ENCODE results near the gene NUDT16L1. TPM values are rescaled to one million over a fixed set of nuclear protein-coding genes. Genes with fewer than 3 reads are reported as not detected.

The NUDT16L1 gene
- total and polyA plus RNA-seq, 2 of the 8 experiments (the other 6 are each of a cell fraction or from before 2014, with no cell fraction given), result 34.8 to 77.3 TPM

DNA sequence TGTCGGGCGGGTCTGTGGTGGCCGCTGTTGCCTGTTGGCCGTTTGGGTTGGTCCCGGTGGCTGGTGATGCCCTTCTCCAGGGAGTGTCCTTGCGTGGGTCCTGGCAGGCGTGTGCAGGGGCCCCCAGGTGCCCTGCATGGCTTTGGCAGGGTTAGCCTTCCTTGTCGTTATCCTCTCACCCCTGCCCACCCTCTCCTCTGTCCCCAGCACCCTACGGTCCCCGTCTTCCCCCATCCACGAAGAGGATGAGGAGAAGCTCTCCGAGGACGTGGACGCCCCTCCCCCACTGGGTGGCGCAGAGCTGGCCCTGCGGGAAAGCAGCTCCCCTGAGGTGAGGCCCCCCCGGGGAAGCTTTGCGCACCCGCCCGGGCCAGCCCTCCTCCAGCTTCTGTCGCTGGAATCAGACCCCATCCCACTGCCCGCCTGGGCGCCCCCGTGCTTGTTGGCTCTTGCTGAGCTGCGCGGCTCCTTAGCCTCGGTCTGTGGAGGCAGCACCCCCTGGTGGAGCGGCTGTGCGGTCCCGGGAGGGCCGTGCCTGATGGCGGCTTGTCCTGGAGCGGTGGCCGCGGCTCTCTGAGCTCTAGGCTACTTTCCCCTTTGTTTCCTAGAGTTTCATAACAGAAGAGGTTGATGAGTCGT, 10.6 kb upstream of the NUDT16L1 start:
- H2BK12ac ChIP-seq (ENCODE audit: low read depth, low read length), result no peak overlapping the region
- no peak overlapping the region for H3K4me3 ChIP-seq (ENCODE audit: extremely low read depth in 1 of 4, insufficient read depth in 2 of 4, low read depth in 3 of 4, low read length in 4 of 4)
- H2AK5ac ChIP-seq (ENCODE audit: low read depth, low read length), result no peak overlapping the region
- no peaks in the 10 kb centered on the region for H3K79me1 ChIP-seq (ENCODE audit: low read depth, low read length)
- H4K8ac ChIP-seq (ENCODE audit: extremely low read depth, insufficient read depth, low read length), result no peak overlapping the region; the same call in 1 of the 2 replicates
- no peak overlapping the region for H4K5ac ChIP-seq (ENCODE audit: insufficient read length, low read depth, low read length)
- FAIRE-seq, result no peak
- 83% methylated on average over 32 of the region's 36 CpGs; no CpG with 5 or more reads in 1 of the 2 experiments for WGBS, 2 experiments (ENCODE audit: extremely low coverage in 1 of 2, insufficient coverage in 1 of 2, insufficient read length in 1 of 2, insufficient replicate concordance in 2 of 2, low coverage in 1 of 2, low lambda C conversion rate in 2 of 2, missing lambda C conversion rate in 1 of 2)
- H4K91ac ChIP-seq (replicated peaks; ENCODE audit: insufficient read length, low read length), result no peak overlapping the region
- H3K27me3 ChIP-seq (replicated peaks in 1 of 4; ENCODE audit: control insufficient read depth in 3 of 4, extremely low read depth in 1 of 4, insufficient read depth in 3 of 4, low read length in 3 of 4), result no peaks in the 10 kb centered on the region
- no peaks in the 10 kb centered on the region for H3K79me2 ChIP-seq (ENCODE audit: control insufficient read depth in 1 of 2, insufficient read depth in 2 of 2, low read length in 2 of 2)
- no peak overlapping the region for H2AFZ ChIP-seq (ENCODE audit: low read length)
- H3K14ac ChIP-seq (ENCODE audit: insufficient read length), result no peak overlapping the region
- no peak overlapping the region for H3K9ac ChIP-seq (replicated peaks in 1 of 4; ENCODE audit: extremely low read depth in 1 of 4, low read depth in 3 of 4, low read length in 3 of 4)
- 0 out of 2 replicates have a peak, but pooled peaks have one; percentile 62 for TF ChIP-seq GABPA (IDR thresholded peaks at IDR 0.05; ENCODE audit: borderline replicate concordance, insufficient read depth, low read length)
- TF ChIP-seq, protein P1, sequence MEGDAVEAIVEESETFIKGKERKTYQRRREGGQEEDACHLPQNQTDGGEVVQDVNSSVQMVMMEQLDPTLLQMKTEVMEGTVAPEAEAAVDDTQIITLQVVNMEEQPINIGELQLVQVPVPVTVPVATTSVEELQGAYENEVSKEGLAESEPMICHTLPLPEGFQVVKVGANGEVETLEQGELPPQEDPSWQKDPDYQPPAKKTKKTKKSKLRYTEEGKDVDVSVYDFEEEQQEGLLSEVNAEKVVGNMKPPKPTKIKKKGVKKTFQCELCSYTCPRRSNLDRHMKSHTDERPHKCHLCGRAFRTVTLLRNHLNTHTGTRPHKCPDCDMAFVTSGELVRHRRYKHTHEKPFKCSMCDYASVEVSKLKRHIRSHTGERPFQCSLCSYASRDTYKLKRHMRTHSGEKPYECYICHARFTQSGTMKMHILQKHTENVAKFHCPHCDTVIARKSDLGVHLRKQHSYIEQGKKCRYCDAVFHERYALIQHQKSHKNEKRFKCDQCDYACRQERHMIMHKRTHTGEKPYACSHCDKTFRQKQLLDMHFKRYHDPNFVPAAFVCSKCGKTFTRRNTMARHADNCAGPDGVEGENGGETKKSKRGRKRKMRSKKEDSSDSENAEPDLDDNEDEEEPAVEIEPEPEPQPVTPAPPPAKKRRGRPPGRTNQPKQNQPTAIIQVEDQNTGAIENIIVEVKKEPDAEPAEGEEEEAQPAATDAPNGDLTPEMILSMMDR (IDR thresholded peaks at IDR 0.05; ENCODE audit: control extremely low read depth in 1 of 3, insufficient read depth in 1 of 3, low read depth in 1 of 3, low read length in 3 of 3), result peak; percentile 78 to 91 (median 81)
- TF ChIP-seq SP4 (IDR thresholded peaks at IDR 0.05; ENCODE audit: low read length), result no peak
- TF ChIP-seq RAD21 (IDR thresholded peaks at IDR 0.05 in 1 of 2, conservative IDR thresholded peaks at IDR 0.05 in 1 of 2; ENCODE audit: low read depth in 2 of 2, low read length in 2 of 2), result peak; percentile 60 to 78
- peak; percentile 69; the same call in 1 of the 2 replicates for TF ChIP-seq YY1 (IDR thresholded peaks at IDR 0.05; ENCODE audit: low read depth, low read length)
- peaks cover 0 to 12% of the 10 kb centered on the region in 2 experiments for H4K20me1 ChIP-seq (replicated peaks in 1 of 2; ENCODE audit: control insufficient read depth in 1 of 2, insufficient read depth in 2 of 2, low read length in 2 of 2)
- H3K27ac ChIP-seq (ENCODE audit: low read depth, low read length), result no peak overlapping the region
- H3K23me2 ChIP-seq (ENCODE audit: low read depth, low read length), result no peaks in the 10 kb centered on the region
- H3K23ac ChIP-seq (ENCODE audit: insufficient read length), result no peak overlapping the region
- no peak overlapping the region for H3K4ac ChIP-seq (replicated peaks; ENCODE audit: insufficient read length, low read depth, low read length)
- ChIA-PET POLR2A (ENCODE audit: partially characterized antibody) (interaction anchor here (0.7 to 1.8 kb wide), 3 partner anchors 11 to 22 kb away, joined by 3 to 16 read pairs (median 3); partner anchors contain the start of gene NUDT16L1), CTCF (ENCODE audit: partially characterized antibody) (interaction anchor here (0.6 to 2.7 kb wide), 37 partner anchors 9 to 983 kb away, joined by 3 to 18 read pairs (median 4); partner anchors contain the start of gene SEPTIN12)
- H3K9me3 ChIP-seq (ENCODE audit: insufficient read depth in 2 of 2, low read depth in 1 of 2, low read length in 1 of 2), result no peaks in the 10 kb centered on the region
- peaks cover 2 to 18% (median 6%) of the 10 kb centered on the region in 4 experiments; a peak in 5 of 8 replicates for H3K36me3 ChIP-seq (ENCODE audit: control insufficient read depth in 2 of 4, insufficient read depth in 4 of 4, low read length in 3 of 4)
- no peaks in the 10 kb centered on the region for H3K4me1 ChIP-seq (replicated peaks in 1 of 4; ENCODE audit: control insufficient read depth in 3 of 4, insufficient read depth in 4 of 4, low read length in 3 of 4)
- H3K18ac ChIP-seq (ENCODE audit: extremely low read depth, low read length), result no peak overlapping the region
- peak; percentile 50 to 90 for DNase-seq (ENCODE audit: low read depth in 1 of 2, low spot score in 2 of 2)
- no peak overlapping the region for H3K4me2 ChIP-seq (ENCODE audit: insufficient read depth in 1 of 2, low read depth in 2 of 2, low read length in 2 of 2)
- no peak overlapping the region for H2BK120ac ChIP-seq (replicated peaks; ENCODE audit: low read depth, low read length)
- no peak overlapping the region for H2BK20ac ChIP-seq (ENCODE audit: low read length)
- no peak overlapping the region for H3K56ac ChIP-seq (replicated peaks; ENCODE audit: insufficient read length, low read depth, low read length)
- H2BK5ac ChIP-seq (ENCODE audit: low read depth, low read length), result peak overlapping the region; percentile 68
- no peak overlapping the region for H2BK15ac ChIP-seq (ENCODE audit: low read length)

Data from H1 (cell line).